HepG2 (cell line): ENCODE results near the gene PDP2. TPM values are rescaled to one million over a fixed set of nuclear protein-coding genes. Genes with fewer than 3 reads are reported as not detected.

Experiments used
- FOSL2 ChIP-seq: sonication (generic); formaldehyde crosslinking; IDR thresholded peaks from 2 replicates; pipeline ENCODE4 v1.4.0; 2020; ENCODE audit warnings: missing genetic modification reagents
- FOXK1 ChIP-seq: sonication (generic); formaldehyde crosslinking; IDR thresholded peaks from 2 replicates; pipeline ENCODE4 v1.4.0; 2020; ENCODE audit warnings: low read depth, missing genetic modification reagents, borderline replicate concordance
- HOXA3 ChIP-seq: sonication (generic); formaldehyde crosslinking; IDR thresholded peaks from 2 replicates; pipeline ENCODE4 v1.5.0; 2020; ENCODE audit warnings: missing genetic modification reagents
- JUND ChIP-seq: sonication (generic); formaldehyde crosslinking; IDR thresholded peaks from 2 replicates; pipeline ENCODE4 v1.8.0; 2022; ENCODE audit warnings: mild to moderate bottlenecking, missing genetic modification reagents
- MEF2D ChIP-seq: sonication (generic); formaldehyde crosslinking; IDR thresholded peaks from 2 replicates; pipeline ENCODE4 v1.5.1; 2020; ENCODE audit warnings: mild to moderate bottlenecking, missing genetic modification reagents
- PHF8 ChIP-seq: sonication (generic); formaldehyde crosslinking; IDR thresholded peaks from 2 replicates; pipeline ENCODE4 v1.5.0; 2020; ENCODE audit warnings: missing genetic modification reagents
- RBFOX2 ChIP-seq: fragments of 200-400 bp; formaldehyde crosslinking; IDR thresholded peaks from 2 replicates; pipeline ENCODE4 v1.6.1; 2017; ENCODE audit warnings: low read depth, mild to moderate bottlenecking, low read length
- ZFY ChIP-seq: sonication (generic); formaldehyde crosslinking; IDR thresholded peaks from 2 replicates; pipeline ENCODE4 v1.4.0; 2020; ENCODE audit warnings: missing genetic modification reagents
- ZNF253 ChIP-seq: sonication (generic); formaldehyde crosslinking; IDR thresholded peaks from 2 replicates; pipeline ENCODE4 v1.8.0; 2022; ENCODE audit warnings: mild to moderate bottlenecking, missing genetic modification reagents, borderline replicate concordance
- ZNF557 ChIP-seq: sonication (generic); formaldehyde crosslinking; IDR thresholded peaks from 2 replicates; pipeline ENCODE4 v1.4.0; 2020; ENCODE audit warnings: missing genetic modification reagents
- ZNF598 ChIP-seq: sonication (generic); formaldehyde crosslinking; IDR thresholded peaks from 2 replicates; pipeline ENCODE4 v1.5.1; 2020; ENCODE audit warnings: mild to moderate bottlenecking, missing genetic modification reagents, borderline replicate concordance
- ZNF646 ChIP-seq: sonication (generic); formaldehyde crosslinking; IDR thresholded peaks from 2 replicates; pipeline ENCODE4 v1.9.0; 2021; ENCODE audit warnings: mild to moderate bottlenecking, missing genetic modification reagents
- ZNF788 ChIP-seq: sonication (generic); formaldehyde crosslinking; IDR thresholded peaks from 2 replicates; pipeline ENCODE4 v1.5.0; 2020; ENCODE audit warnings: mild to moderate bottlenecking, missing genetic modification reagents, borderline replicate concordance
- polyA plus RNA-seq, 8 experiments: library from polyadenylated mRNA; depleted of rRNA in 3 of 8; stranded (reverse) in 7 of 8; unstranded in 1 of 8; fragments of >200 nt; fragmentation: Illumina TruSeq in 4 of 8; extraction: Trizol in 4 of 8; gene quantifications; 2 replicates each; pipeline versions ENCODE4 v1.2.1 to v1.2.3, GENCODE V29; 2011 to 2016; ENCODE audit warnings: low read depth in 4 of 8, missing spikeins in 1 of 8, mixed read lengths in 1 of 8; ENCODE audit not compliant: insufficient read depth in 1 of 8
- total RNA-seq, 5 experiments: library from RNA; depleted of rRNA; stranded (reverse); fragments of >200 nt; fragmentation: Illumina TruSeq; extraction: Trizol; gene quantifications; 2 replicates each; pipeline ENCODE4 v1.2.3, GENCODE V29; 2016; ENCODE audit warnings: low read depth in 1 of 5
- TF ChIP-seq, protein P1 (sequence below): sonication (generic); formaldehyde crosslinking; IDR thresholded peaks from 2 replicates; pipeline ENCODE4 v1.5.0; 2020; ENCODE audit warnings: mild to moderate bottlenecking, missing genetic modification reagents
- TF ChIP-seq, protein P2 (sequence below): sonication (generic); formaldehyde crosslinking; IDR thresholded peaks from 2 replicates; pipeline ENCODE4 v1.4.0; 2020; ENCODE audit warnings: missing genetic modification reagents, borderline replicate concordance
- TF ChIP-seq, protein P3 (sequence below): IDR thresholded peaks from 2 replicates; pipeline ENCODE4 v1.6.1; 2016; ENCODE audit warnings: missing genetic modification reagents, missing compliant biosample characterization

PDP2 gene
- total and polyA plus RNA-seq, 2 of the 13 experiments (the other 11 are each of a cell fraction or from before 2014, with no cell fraction given): 12.8 to 15.8 TPM

DNA sequence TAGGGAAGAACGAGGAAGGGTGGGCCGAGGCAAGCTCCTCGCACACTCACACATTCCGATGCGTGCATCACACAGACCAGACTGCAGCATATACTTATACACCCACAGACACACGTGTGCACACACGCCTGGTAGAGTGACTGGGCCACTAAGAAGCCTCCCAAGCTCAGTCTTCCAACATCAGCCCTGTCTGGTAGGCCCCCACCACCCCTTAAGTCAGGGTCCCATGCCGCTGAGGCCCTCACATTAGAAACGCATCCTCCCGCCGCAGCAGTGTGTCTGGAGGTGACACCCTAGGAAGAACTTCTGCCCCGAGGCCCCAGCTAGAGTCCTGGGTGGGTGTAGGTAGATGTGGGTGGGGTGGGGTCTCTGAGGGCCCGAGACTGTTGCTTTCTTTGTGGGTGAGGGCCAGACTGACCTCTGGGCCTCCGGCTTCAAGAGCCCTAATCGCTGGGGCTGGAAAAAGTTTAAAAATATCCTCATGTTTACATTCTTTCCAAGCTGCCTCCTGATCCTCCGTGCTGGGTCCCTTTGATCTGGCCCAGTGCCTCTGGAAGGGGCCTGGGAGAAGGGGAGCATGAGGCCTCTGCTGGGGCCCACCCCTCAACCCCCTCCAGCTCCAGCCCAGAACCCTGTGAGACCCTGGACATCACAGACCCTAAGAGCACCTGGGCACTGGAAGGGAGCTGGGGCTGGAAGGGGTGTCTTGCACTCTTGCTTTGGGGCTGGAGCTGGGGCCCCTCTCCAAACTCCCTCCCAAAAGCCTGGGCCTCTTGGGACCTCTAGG lies 24.7 kb downstream of the PDP2 start (continued):
- TF ChIP-seq, protein P1, sequence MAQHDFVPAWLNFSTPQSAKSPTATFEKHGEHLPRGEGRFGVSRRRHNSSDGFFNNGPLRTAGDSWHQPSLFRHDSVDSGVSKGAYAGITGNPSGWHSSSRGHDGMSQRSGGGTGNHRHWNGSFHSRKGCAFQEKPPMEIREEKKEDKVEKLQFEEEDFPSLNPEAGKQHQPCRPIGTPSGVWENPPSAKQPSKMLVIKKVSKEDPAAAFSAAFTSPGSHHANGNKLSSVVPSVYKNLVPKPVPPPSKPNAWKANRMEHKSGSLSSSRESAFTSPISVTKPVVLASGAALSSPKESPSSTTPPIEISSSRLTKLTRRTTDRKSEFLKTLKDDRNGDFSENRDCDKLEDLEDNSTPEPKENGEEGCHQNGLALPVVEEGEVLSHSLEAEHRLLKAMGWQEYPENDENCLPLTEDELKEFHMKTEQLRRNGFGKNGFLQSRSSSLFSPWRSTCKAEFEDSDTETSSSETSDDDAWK (CRISPR knock-in tag): no peak
- peak; percentile 100 for TF ChIP-seq MEF2D
- TF ChIP-seq ZNF557: 0 out of 2 replicates have a peak, but pooled peaks have one; percentile 63
- peak; percentile 73 for TF ChIP-seq ZFY (CRISPR knock-in tag)
- TF ChIP-seq ZNF788 (CRISPR knock-in tag): 0 out of 2 replicates have a peak, but pooled peaks have one; percentile 12
- TF ChIP-seq, protein P2, sequence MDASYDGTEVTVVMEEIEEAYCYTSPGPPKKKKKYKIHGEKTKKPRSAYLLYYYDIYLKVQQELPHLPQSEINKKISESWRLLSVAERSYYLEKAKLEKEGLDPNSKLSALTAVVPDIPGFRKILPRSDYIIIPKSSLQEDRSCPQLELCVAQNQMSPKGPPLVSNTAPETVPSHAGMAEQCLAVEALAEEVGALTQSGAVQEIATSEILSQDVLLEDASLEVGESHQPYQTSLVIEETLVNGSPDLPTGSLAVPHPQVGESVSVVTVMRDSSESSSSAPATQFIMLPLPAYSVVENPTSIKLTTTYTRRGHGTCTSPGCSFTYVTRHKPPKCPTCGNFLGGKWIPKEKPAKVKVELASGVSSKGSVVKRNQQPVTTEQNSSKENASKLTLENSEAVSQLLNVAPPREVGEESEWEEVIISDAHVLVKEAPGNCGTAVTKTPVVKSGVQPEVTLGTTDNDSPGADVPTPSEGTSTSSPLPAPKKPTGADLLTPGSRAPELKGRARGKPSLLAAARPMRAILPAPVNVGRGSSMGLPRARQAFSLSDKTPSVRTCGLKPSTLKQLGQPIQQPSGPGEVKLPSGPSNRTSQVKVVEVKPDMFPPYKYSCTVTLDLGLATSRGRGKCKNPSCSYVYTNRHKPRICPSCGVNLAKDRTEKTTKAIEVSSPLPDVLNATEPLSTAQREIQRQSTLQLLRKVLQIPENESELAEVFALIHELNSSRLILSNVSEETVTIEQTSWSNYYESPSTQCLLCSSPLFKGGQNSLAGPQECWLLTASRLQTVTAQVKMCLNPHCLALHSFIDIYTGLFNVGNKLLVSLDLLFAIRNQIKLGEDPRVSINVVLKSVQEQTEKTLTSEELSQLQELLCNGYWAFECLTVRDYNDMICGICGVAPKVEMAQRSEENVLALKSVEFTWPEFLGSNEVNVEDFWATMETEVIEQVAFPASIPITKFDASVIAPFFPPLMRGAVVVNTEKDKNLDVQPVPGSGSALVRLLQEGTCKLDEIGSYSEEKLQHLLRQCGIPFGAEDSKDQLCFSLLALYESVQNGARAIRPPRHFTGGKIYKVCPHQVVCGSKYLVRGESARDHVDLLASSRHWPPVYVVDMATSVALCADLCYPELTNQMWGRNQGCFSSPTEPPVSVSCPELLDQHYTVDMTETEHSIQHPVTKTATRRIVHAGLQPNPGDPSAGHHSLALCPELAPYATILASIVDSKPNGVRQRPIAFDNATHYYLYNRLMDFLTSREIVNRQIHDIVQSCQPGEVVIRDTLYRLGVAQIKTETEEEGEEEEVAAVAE: 0 out of 2 replicates have a peak, but pooled peaks have one; percentile 15
- TF ChIP-seq ZNF253: no peak
- TF ChIP-seq PHF8 (CRISPR knock-in tag): peak; percentile 8; the same call in 1 of the 2 replicates
- TF ChIP-seq HOXA3: peak; percentile 39; the same call in 1 of the 2 replicates
- TF ChIP-seq, protein P3, sequence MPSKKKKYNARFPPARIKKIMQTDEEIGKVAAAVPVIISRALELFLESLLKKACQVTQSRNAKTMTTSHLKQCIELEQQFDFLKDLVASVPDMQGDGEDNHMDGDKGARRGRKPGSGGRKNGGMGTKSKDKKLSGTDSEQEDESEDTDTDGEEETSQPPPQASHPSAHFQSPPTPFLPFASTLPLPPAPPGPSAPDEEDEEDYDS (CRISPR knock-in tag): peak; percentile 62
- TF ChIP-seq JUND (CRISPR knock-in tag): peak; percentile 68
- TF ChIP-seq ZNF598 (CRISPR knock-in tag): no peak
- TF ChIP-seq RBFOX2: no peak
- TF ChIP-seq FOXK1 (CRISPR knock-in tag): peak; percentile 94
- 0 out of 2 replicates have a peak, but pooled peaks have one; percentile 17 for TF ChIP-seq ZNF646 (CRISPR knock-in tag)
- peak; percentile 32 for TF ChIP-seq FOSL2
